Ishikawa (cell line): ENCODE results near the gene EXOC3.

Experiments used
- EP300 ChIP-seq: IDR thresholded peaks from 2 replicates; pipeline ENCODE4 v1.6.1; 2012; ENCODE audit warnings: borderline replicate concordance
- RAD21 ChIP-seq: IDR thresholded peaks from 2 replicates; pipeline ENCODE4 v1.6.1; 2012; ENCODE audit warnings: low read depth
- TAF1 ChIP-seq: IDR thresholded peaks from 2 replicates; pipeline ENCODE4 v1.6.1; 2012; ENCODE audit warnings: low read depth, mild to moderate bottlenecking
- YY1 ChIP-seq: IDR thresholded peaks from 2 replicates; pipeline ENCODE4 v1.6.1; 2012; ENCODE audit warnings: low read depth
- TF ChIP-seq, protein P1 (sequence below): IDR thresholded peaks from 2 replicates; pipeline ENCODE4 v1.6.1; 2012

DNA sequence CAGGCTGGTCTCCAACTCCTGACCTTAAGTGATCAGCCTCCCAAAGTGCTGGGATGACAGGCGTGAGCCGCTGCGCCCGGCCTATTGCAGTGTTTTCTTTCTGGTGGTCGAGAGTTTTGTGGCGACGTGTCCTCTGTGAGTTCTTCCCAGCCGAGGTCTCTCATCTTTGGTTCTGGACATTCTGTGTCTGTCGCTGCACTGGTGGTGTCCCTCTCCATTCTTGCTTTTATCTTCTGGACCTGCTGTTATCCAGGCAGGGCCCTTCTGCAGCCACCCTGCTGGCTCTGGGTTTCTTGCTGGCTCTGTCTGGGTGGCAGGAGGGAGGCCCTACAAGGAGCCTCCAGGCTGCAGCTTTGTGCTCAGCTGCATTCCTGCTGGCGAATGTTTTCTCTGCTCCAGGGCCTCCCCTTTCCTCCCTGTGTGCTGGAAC is 49.1 kb upstream of the EXOC3 start:
- no peak for TF ChIP-seq TAF1
- TF ChIP-seq, protein P1, sequence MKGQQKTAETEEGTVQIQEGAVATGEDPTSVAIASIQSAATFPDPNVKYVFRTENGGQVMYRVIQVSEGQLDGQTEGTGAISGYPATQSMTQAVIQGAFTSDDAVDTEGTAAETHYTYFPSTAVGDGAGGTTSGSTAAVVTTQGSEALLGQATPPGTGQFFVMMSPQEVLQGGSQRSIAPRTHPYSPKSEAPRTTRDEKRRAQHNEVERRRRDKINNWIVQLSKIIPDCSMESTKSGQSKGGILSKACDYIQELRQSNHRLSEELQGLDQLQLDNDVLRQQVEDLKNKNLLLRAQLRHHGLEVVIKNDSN: no peak
- TF ChIP-seq EP300: no peak
- TF ChIP-seq RAD21: no peak
- TF ChIP-seq YY1: no peak
